Measurements from ENCODE around the gene CYTH1.
"Not testable (repeated sequence)": the region's sequence is repeated elsewhere in the genome, so short reads cannot be mapped to it uniquely, and the experiment has no call there.

Gene CYTH1

DNA sequence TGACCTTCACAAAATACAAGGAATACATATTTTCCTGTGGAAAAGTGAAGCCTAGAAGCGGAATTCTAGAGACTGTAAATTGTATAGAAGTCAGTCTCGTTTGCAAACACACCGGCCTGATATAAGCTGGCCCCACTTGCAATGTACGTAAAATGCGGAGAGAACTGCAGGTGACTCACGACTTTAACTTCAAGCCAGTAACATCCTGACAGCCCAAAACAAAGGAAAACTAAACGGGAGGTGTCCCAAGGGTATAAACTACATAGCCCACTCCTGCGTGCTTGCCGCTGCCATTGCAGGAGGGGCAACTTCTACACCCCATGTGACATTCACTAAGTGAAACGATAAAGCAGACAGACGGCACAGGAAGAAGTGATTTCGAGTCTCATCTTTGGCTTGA is 101.6 kb downstream of the CYTH1 start:
- DNase-seq: no peak

DNA sequence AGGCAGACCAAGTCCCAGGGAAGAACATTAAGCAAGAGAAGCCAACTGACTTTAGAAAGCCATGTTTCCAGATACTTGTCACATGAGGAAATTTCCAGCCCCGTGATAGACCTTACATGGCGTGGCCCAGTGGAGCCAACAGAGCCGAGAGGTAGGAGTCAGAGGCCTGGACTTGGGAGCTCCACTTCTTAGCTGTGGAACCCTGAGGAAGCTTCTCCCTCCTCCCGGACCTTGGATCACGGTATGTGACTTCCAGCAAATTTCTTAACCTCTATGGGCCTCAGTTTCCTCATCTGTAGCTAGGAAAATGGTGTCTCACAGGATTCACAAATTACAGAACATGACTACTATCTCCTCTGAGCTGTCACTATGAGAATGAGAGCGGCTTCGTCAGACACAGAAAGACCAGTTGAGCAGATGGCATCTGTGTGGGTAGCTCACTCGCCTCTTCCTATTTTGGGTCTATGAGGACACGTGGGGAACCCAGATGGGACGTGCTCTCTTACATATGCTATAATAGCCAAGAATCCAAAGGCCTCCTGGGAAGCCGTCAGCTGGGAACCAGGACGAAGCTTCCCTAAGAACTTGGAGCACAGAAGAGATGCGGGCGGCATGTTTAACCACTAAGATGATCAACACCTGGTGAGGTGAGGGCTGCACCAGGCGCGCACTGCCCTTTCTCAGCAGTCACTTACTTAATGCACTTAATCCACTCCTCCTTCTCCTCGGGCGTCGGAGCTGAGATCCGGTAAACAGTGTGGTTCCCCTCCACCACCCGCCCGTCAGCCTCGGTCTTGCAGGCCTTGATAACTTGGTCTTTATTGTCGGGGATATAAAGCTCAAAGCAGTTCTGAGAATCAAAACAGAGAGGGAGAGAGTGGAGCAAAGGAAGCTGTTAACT is 102.3 kb downstream of the CYTH1 start:
- no peak for DNase-seq

DNA sequence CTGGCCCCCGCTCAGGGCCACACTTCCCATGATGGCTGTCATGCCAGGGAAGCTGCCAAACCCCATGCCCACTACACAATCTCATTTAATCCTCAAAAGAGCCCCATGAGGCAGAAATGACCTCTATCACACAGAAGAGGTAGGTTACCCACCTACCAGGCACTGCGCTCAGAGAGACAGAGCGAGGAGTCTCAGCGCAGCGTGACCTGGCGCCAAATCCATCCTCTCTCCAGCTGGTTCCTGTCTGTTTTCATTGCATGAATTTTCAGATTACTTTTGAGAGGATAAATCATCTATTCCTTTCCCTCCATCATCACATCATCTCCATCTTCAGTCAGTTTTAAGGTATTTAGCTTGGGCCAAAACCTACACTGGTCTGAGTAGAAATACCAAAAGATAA is 103.4 kb downstream of the CYTH1 start:
- DNase-seq: no peak

DNA sequence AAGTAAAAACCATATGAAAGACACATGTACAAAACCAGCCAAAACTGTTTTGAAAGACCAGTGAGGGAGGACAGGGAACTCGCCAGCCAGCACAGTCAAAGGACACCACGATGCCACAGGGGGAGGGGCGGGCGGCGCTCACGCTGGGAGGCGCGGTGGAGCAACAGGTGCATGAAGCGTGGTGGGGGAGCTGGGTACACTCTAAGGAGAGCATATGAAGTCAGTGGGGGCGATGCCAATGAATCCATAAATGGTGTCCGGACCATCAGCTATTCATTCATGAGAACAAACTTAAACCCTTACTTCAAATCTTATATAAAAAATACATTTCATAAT is 103.9 kb downstream of the CYTH1 start:
- no peak for DNase-seq

DNA sequence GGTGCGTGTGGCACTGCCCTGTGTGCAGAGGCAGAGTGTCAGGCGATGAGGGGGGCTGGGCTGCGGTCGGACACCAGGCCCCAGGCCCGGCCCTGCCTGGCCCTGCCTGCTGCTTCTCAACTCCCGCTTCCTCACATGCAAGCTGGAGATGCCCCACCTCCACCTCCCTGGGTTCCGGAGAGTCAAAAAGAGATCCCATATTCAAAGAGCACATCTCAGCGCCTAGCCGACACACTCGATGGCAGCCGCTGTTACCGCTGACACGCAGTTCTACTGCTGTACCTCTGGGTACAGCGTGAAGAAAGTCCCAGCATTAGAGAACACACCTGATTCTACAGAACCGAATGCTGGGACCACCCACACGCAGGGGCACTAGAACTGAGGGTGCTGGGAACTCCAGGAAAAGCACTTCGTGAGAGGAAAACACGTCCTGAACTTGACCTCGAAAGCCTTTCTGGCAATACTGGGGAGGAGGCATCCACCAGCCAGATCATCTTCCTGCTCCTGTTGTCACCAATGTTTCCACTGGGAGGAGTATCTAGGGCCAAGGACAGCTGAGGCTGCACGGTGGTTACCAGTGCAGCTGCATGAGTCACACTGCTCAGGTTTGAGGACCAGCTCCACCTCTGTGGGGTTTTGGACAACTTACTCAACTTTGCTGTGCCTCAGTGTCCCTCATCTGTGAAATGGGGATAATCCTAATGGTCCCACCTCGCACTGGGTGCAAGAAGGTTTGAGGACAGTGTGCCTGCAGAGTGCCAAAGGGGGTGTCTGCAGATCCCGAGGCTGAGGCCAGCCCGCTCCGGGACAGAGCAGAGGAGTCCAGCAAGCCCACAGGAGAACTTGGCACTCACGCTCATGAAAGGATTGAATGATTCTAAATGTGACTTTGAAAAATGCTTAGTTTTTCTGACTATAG is 104.5 kb downstream of the CYTH1 start:
- DNase-seq: no peak

DNA sequence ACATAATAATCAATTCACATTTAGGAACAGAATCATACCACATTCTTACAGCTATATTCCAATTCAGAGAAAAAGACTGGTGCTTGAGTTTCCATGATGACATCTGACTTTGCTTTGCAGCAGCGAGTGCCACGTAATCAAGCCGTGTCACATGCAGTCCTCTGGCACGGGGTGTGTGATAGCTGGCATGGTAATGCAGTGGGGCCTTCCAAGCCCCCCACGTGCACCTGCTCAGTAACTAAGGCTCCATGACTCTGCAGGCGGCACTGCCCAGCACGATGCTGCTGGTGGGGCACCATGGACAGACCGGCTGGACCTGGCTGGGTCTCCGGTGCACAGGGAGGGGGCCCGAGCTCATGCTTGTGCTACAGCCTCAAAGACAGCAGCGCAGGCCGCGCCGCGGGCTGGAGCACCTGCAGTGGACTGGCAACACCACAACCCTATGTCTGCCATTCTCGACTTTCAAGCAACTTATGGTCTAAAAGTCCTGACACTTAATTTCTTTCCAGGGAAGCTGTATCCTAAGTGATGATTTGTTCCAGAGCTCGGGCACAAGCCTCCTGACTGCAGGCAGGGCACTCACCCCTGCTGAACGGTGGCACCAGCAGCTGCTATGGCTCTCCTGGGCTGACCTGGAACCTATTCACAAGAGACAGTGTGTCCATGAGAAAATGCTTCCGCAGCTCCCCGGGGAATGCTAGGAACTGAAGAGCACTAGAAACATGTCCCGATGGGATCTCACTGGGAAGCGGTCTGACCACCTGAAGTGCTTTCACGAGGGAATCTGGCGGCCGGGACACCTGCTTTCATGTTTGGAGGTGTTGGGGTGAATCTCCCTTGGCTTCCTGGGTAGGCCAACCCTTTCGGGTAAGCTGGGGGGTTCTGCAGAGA is 105.4 kb downstream of the CYTH1 start:
- DNase-seq: no peak

DNA sequence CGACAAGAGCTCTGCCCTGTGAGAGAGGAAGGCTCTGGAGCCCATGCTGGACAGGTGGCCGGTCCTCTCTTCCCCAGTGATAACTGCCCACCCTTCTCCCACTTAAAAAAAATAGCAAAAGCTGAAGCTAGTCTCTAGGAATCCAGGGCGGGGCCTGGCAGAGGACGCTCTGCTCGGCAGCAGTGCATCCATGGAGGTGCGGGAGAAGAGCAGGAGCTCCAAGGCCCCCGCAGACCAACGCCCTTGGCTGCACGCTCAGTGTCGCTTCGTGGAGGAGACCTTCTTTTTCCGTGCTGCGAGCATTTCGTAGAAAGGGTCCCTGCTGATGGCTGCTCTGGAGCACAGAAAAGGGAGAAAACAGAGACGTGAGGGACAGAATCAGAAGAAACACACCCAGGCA is 106.2 kb downstream of the CYTH1 start:
- no peak for DNase-seq

DNA sequence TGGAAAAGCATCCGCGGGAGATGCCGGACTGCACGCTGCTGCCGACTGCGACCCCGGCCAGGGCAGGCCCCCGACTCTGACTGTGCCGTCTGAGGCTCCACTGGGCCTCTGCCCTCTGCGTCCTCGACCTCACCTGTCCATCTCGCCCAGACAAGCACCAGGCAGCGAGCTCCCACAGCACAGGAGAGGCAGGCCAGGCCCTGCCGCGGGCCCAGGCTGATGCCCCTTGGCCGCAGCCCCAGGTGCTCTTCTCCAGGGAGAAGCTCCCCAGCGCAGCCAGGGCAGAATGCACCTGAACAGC is 106.8 kb downstream of the CYTH1 start:
- DNase-seq: no peak

DNA sequence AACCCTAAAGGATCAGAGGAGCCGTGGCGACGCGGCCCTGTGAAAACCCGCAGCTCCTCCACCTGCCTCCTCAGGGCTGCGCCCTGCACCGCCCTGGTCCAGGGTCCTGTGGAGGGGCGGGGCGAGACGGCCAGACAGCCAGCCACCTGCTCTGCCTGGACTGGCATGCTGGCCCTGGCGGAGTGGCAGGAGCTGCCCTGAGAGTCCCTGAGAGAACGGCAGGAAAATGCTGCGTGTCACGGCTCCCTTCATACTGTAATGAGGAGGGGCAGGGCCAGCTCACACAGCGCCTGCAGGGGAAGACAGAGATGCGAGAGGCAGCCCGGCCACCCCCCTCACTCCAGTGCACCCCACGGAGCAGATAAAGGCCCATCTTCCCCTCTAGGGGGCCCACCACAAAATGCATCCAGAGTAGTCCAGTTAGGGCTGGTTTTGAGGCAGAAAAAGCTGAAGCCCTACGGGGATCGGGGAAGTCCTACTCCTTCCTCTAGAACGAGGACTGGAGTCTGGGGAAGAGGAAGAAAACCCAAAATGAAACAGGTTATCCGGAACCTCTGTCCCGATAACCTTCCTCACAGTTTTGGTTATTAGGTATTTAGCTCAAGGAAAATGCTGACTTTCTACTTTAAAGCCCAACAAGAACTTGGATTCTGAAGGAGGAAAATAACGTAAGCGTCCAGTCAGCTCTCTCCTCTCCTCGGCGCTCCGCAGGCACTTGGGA is 107.3 kb downstream of the CYTH1 start:
- peak in 1 of 2 experiments; percentile 65 for DNase-seq

DNA sequence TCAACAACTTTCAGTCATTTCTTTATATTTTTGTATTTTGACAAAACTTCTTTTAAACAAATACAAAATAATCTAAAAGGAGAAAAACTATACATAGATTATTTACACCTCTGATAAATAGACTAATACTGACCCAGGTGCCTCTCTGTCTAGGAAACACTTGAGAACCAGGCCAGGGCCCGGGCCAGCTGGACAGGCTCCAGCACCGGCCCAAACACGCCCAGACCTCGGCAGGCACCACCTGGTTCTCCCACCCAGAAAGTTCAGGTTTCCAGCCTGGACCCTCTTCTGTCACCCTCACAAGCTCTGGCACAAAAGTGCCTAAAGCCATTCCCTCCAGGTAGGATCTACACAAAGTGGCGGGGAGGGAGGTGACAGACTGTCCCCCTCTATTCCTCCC is 107.9 kb downstream of the CYTH1 start:
- peak in 1 of 2 experiments; percentile 65 for DNase-seq

DNA sequence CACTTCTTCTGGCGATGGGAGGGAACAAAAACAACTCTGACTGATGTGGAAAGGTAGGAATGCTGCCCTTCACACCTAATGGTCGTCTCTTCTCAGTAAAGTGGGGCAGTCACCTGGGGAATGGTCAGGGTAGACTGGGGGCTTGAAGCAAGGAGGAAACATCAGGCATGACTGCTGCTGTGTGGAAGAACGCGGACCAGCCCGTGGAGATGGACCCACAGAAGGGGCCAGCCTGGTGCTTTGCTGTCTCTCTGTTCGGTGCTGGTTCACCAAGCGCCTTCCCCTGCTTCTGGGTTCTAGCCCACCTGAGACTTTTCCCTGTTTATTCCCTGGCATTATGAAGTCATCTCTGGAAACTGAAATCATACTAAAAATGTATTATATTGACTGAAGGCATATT is 108.7 kb downstream of the CYTH1 start:
- DNase-seq: no peak

DNA sequence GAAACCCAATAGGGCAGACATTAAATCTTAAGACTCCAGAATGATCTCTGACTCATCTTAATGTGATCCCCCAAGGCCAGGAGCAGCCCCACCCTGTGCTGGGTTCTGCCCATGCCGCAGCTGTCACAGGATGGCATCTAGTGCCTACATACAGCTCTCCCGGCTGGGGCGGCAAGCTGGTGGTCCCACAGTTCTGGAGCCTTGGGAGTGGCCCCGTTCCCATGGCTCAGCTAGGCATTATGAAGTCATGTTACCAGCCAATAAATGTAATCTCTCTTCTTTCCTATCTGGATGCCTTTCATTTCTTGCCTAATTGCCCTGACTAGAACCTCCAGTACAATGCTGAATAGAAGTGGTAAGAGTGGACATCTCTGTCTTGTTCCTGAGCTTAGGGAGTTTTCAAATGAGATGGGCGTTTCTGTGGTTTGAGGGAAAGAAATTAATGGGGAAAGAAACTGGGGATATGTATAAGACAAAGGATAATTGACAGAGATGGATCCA is 109.2 kb downstream of the CYTH1 start:
- DNase-seq: peak in 1 of 2 experiments; percentile 44

DNA sequence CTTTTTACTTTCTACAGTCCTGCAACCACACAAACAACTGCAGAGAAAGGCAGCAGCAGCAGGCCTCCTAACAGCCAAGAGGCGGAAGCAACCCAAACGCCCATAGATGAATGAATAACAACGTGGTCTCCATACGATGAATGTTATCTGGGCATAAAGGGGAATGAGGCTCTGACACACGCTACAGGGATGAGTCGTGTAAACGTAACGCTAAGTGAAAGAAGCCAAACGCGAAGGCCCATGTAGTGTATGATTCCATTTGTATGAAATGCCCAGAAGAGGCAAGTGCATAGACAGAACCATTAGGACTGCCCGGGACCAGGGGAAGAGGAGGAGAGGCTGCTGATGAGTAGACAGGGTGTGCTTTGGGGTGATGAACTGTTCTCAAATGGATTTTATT is 110.1 kb downstream of the CYTH1 start:
- no peak for DNase-seq

DNA sequence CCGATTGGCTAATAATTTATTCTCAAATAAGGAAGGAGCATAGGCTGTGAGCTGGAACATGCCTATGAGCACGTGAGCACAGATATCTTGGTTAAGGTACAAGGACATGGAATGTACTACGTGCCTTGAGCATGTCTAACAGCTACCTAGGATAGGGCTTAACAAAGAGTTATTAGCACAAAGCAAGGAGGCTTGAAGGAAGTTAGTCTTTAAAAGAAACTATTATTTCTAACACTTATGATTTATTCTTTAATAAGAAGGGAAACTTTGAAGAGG is 110.4 kb downstream of the CYTH1 start:
- DNase-seq: not testable (repeated sequence)

DNA sequence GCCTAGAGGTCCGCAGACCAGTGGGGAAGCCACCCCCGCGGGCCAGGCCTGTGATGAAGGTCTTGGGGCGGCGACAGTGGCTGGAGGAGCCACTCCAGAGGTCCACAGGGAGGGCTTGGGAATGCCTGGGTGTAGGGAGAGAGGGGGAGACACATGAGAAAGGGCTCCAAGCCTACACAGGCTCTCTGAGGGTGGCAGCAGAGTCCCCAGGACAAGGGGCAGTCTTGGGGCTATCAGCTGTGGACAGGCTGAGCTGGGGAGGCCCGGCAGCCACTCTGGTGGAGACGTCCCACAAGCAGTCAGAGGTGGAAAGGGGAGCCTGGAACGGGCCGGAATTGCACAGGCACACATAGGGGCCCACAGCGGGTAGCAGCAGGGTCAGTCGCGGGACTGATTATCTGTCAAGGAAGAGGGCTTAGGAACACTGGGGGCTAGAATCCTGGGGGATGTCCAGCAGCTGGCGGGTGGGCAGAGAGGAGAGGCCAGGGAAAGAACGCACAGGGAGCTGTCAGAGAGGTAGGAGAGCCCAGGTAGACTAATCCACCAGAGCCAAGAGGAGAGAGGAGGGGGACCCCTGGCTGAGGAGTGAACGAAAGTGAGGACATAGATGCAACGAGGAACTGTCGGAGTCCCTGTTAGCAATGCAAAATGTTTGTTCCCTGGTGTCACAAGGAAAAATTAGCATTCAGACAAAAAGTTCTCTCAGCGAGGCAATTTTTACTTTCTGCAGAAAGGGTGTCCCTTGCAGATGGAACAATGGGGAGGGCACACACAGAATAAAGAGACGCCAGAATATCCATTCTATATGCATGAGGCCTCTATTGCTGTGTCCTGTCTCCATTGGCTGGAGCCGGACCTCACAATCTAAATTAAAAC is 111.0 kb downstream of the CYTH1 start:
- no peak for DNase-seq

DNA sequence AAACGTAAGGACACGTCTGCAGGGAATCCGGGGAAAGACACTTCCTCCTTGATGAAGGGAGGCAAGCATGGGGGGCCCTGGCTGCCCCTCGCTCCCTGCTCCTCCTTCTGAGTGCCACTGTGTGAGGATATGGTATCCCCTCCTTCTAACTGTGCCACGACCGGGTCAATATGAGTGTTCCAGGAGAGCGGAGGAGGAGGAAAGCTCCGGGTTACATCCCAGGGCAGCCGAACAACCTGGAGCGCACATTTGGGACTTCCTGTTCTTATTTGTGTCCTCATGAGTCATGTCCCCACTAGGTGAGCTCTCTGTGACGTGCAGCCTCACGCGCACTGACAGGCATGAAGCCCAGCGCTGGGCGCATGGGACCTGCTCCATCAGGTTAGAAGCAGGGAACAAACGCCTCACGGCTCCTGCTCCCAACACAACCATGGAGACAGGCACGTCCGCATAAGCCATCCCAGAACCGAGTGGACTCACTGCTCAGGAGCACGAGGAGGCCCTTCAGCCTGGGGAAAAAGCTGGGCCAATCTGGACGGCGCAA is 112.0 kb downstream of the CYTH1 start:
- no peak for DNase-seq

DNA sequence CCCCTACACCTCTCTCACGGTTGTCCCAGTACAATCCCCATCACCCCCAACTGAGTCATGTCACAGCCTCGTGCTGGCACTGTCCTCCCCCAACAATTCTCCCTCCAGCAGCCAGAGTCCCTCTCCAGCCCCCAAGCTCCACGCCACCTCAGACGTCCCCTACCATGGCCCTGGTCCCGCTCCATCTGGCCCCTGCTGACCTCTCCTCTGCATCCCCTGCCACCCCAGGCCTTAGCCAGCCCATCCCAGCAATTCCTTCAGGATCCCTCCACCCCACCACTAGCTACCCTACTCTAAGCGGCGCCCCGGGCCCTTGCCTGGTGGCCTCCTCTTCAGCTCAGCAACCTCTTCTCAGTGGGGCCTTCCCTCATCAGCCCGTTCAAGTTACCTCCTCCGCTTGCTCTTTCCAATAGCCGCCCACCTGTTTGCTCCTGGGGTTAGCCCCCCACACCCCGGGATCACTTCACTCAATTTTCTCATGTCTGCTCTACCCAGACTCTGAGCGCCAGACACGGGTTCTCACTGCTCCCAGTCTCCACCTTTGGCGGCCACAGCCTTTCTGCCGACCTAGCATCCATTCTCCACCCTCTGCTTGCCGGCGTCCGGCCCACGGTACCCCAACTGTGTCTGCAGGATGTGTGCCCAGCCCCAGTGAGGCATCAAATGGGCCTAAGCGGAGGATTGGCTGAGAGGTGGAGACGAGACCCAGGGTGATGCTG is 112.7 kb downstream of the CYTH1 start:
- no peak for DNase-seq

DNA sequence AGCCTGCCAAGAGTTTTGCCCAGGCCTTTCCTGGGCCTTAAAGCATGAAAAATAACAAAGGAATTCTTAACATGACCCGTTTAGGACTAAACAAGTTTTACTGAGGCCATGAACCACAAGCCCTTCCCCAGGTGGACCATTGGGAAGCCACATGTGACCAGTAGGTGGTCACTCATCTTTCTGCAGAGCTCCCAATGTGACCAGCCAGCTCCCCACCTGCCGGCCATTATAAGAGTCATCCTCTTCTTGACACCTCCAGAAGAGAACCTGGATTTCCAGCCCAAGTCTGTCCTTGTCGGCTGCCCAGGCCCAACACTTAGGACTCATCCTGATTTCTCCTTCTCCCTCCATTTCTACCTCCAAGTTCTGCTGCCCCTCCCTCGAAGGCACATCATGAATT is 113.2 kb downstream of the CYTH1 start:
- no peak for DNase-seq

DNA sequence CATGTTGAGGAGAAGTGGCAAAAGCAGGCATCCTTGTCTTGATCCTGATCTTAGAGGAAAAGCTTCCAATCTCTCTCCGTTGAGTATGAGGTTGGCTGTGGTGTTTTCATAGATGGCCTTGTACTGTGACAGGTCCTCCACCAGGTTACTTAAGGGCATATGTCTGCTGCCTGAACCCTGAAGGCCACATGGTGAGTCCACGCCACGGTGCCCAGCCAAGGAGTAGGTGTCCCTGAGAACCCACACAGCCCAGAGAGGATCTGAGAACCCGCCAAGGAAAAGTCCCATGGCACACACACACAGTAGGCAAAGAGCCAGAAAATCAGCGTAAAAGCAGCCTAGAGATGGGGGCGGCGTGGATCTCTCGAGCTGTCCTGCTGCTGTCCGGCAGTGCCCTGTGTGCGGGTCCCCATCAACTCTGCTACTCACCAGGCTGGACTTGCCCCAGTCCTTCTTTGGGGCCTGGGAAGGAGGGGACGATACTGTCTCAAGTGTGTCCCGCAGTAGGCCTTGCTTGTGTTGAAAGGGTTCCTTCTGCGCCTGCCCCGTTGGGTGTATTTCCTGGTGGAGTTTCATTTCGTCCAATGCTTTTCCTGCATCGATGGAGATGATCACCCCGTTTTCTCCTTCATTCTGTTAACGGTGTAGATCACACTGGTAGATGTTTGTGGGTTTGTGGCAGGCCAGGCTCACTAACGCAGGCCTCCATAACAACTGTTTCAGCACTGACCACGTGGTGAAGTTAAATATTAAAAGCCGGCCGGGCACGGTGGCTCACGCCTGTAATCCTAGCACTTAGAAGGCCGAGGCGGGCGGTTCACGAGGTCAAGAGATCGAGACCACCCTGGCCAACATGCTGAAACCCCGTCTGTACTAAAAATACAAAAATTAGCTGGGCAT is 114.1 kb downstream of the CYTH1 start:
- no peak for DNase-seq
